ENCODE results near the gene LDB3.

DNA sequence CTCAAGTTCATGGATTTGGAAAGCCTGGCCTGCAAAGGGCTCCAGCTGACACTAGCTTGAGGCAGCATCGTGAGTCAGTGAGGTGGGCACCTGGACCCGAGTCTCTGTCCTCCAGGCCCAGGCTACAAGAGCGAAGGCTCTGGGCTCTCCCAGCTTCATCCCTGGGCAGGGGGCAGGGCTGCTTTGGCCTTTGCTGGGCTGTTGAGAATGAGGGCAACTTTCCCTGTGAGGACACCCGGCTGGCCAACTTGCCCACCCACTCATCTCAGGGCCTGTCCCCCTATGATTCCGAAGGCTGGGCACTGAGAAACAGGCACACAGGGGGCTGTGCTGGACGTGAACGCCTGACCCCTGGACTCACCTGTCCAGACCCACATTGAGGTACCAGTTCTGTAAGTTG lies 24.4 kb downstream of the LDB3 start:
- TF ChIP-seq EZH2 (IDR thresholded peaks at IDR 0.05; ENCODE audit: low read length, missing control alignments) = no peak
- TF ChIP-seq, protein P1, sequence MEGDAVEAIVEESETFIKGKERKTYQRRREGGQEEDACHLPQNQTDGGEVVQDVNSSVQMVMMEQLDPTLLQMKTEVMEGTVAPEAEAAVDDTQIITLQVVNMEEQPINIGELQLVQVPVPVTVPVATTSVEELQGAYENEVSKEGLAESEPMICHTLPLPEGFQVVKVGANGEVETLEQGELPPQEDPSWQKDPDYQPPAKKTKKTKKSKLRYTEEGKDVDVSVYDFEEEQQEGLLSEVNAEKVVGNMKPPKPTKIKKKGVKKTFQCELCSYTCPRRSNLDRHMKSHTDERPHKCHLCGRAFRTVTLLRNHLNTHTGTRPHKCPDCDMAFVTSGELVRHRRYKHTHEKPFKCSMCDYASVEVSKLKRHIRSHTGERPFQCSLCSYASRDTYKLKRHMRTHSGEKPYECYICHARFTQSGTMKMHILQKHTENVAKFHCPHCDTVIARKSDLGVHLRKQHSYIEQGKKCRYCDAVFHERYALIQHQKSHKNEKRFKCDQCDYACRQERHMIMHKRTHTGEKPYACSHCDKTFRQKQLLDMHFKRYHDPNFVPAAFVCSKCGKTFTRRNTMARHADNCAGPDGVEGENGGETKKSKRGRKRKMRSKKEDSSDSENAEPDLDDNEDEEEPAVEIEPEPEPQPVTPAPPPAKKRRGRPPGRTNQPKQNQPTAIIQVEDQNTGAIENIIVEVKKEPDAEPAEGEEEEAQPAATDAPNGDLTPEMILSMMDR (conservative IDR thresholded peaks at IDR 0.05 in 1 of 2, IDR thresholded peaks at IDR 0.05 in 1 of 2; ENCODE audit: low read depth in 1 of 2, low read length in 2 of 2) = no peak

All from fibroblast of lung (primary cell).